H1 (cell line): ENCODE measurements around the gene DDX50. TPM values are rescaled to one million over a fixed set of nuclear protein-coding genes. Genes with fewer than 3 reads are reported as not detected.

Source experiments
- CHD2 ChIP-seq: IDR thresholded peaks from 2 replicates; pipeline ENCODE4 v1.6.1; 2012; ENCODE audit warnings: low read length, improper control_type of control experiment
- GABPA ChIP-seq: IDR thresholded peaks from 2 replicates; pipeline ENCODE4 v1.6.1; 2011; ENCODE audit warnings: mild to moderate bottlenecking, low read length, moderate library complexity, borderline replicate concordance; ENCODE audit not compliant: insufficient read depth
- TBP ChIP-seq: IDR thresholded peaks from 2 replicates; pipeline ENCODE4 v1.6.1; 2011; ENCODE audit warnings: low read depth, low read length, improper control_type of control experiment
- polyA plus RNA-seq, 7 experiments: library from polyadenylated mRNA; depleted of rRNA in 3 of 7; stranded (reverse) in 5 of 7; unstranded in 2 of 7; fragments of >200 nt in 5 of 7; fragments of 200-250 nt in 2 of 7; gene quantifications; 1 replicate in 5 of 7; 2 replicates in 1 of 7; 4 replicates in 1 of 7; pipeline versions ENCODE4 v1.2.1 to v1.2.3, GENCODE V29; 2011 to 2013; ENCODE audit warnings: missing spikeins in 2 of 7, mixed read lengths in 2 of 7
- total RNA-seq: library from RNA; stranded (reverse); fragmentation: NEBNext Ultra II Directional; extraction: Animal tissue kit (Norgen Biotek cat#: 25700); gene quantifications from 2 replicates; pipeline ENCODE4 v1.2.1, GENCODE V29; 2021

Gene DDX50
- total and polyA plus RNA-seq, 2 of the 8 experiments (the other 6 are each of a cell fraction or from before 2014, with no cell fraction given) = 20.0 to 36.5 TPM

DNA sequence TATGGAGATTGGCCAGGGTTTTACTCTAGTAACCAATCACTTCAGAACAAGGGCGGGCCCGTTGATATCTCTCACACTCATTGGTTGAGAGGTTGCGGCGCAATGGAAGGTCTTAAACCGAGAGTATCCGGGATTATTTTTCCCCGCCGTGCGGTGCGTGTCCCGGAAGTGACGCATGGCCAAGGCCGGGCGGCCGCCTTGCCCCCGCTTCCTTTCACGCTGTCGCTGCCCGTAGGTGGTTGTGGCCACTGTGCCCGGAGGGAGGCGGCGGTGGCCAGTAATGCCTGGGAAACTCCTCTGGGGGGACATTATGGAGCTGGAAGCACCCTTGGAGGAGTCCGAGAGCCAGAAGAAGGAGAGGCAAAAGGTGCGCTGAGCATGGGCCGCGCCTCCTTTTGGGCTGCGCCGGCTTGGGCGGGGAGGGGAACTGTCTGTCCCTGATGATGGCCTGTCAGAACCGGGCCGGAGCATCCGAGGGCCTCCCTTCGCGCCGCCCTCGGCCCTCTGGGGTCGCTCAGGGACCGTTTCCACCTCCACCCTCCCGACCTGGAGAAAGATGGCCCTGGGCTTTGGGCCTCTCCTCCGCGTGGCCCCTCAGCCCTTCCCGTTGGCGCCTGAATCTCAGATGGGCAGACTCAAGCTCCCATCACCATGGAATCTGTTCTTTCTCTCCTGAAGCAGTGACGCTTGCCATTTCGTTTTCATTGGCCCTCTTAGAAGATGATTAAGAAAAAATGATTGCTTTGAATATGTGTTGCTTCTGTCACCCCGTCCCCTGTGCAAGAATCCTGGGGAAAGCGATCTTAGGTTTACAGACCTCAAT is at the start of gene DDX50 (continued):
- peak; percentile 70 for TF ChIP-seq TBP
- no peak for TF ChIP-seq CHD2
- peak; percentile 49; the same call in 1 of the 2 replicates for TF ChIP-seq GABPA
